ENCODE results near the gene BRINP2.

GRCh38 chr1:177230228-177231016 lies 59.7 kb downstream of the BRINP2 start:
- TF ChIP-seq POLR2A (IDR thresholded peaks at IDR 0.05): no peak
- no peak for TF ChIP-seq CTCF (IDR thresholded peaks at IDR 0.05)
- no peak for TF ChIP-seq EP300 (IDR thresholded peaks at IDR 0.05)

Measured in stomach (tissue), 4 donors.